ENCODE measurements around the gene RBMS3. TPM values are rescaled to one million over a fixed set of nuclear protein-coding genes. Genes with fewer than 3 reads are reported as not detected.
"Not testable (repeated sequence)": the region's sequence is repeated elsewhere in the genome, so short reads cannot be mapped to it uniquely, and the experiment has no call there.

The RBMS3 gene
- total RNA-seq, 1 experiment from 2014 or later, result not detected

GRCh38 chr3:29771602-29772001 lies 490.7 kb downstream of the RBMS3 start:
- no peak for DNase-seq (ENCODE audit: low spot score)

GRCh38 chr3:29772436-29772835 lies 491.6 kb downstream of the RBMS3 start:
- DNase-seq (ENCODE audit: low spot score), result no peak

GRCh38 chr3:29773481-29773880 lies 492.6 kb downstream of the RBMS3 start:
- no peak for DNase-seq (ENCODE audit: low spot score)

- no peak for DNase-seq (ENCODE audit: low spot score)
These were observed 494.5 kb downstream of the RBMS3 start for GRCh38 chr3:29775340-29775739.

GRCh38 chr3:29777869-29778268 lies 497.0 kb downstream of the RBMS3 start:
- DNase-seq (ENCODE audit: low spot score), result no peak

GRCh38 chr3:29789686-29790085 lies 508.8 kb downstream of the RBMS3 start:
- DNase-seq (ENCODE audit: low spot score), result no peak

GRCh38 chr3:29796808-29797207 lies 515.9 kb downstream of the RBMS3 start:
- DNase-seq (ENCODE audit: low spot score), result no peak

GRCh38 chr3:29802057-29802456 lies 521.2 kb downstream of the RBMS3 start:
- DNase-seq (ENCODE audit: low spot score), result no peak

GRCh38 chr3:29804044-29804443 lies 523.2 kb downstream of the RBMS3 start:
- no peak for DNase-seq (ENCODE audit: low spot score)

- DNase-seq (ENCODE audit: low spot score), result no peak
These were observed 524.9 kb downstream of the RBMS3 start for GRCh38 chr3:29805757-29806156.

- DNase-seq (ENCODE audit: low spot score), result not testable (repeated sequence)
These were observed 527.5 kb downstream of the RBMS3 start for GRCh38 chr3:29808324-29808723.

- no peak for DNase-seq (ENCODE audit: low spot score)
These were observed 541.2 kb downstream of the RBMS3 start for GRCh38 chr3:29822071-29822470.

GRCh38 chr3:29823233-29823632 lies 542.4 kb downstream of the RBMS3 start:
- DNase-seq (ENCODE audit: low spot score), result no peak

GRCh38 chr3:29826712-29827111 lies 545.8 kb downstream of the RBMS3 start:
- DNase-seq (ENCODE audit: low spot score), result no peak

- no peak for DNase-seq (ENCODE audit: low spot score)
These were observed 546.9 kb downstream of the RBMS3 start for GRCh38 chr3:29827756-29828155.

- DNase-seq (ENCODE audit: low spot score), result no peak
These were observed 548.5 kb downstream of the RBMS3 start for GRCh38 chr3:29829340-29829739.

GRCh38 chr3:29850641-29851040 lies 569.8 kb downstream of the RBMS3 start:
- peak; percentile 1 for DNase-seq (ENCODE audit: low spot score)

GRCh38 chr3:29852767-29853166 lies 571.9 kb downstream of the RBMS3 start:
- DNase-seq (ENCODE audit: low spot score), result no peak

- DNase-seq (ENCODE audit: low spot score), result no peak
These were observed 573.0 kb downstream of the RBMS3 start for GRCh38 chr3:29853841-29854397.

- DNase-seq (ENCODE audit: low spot score), result no peak
These were observed 574.0 kb downstream of the RBMS3 start for GRCh38 chr3:29854821-29855220.

GRCh38 chr3:29859726-29860270 lies 578.9 kb downstream of the RBMS3 start:
- no peak for DNase-seq (ENCODE audit: low spot score)

- DNase-seq (ENCODE audit: low spot score), result no peak
These were observed 583.9 kb downstream of the RBMS3 start for GRCh38 chr3:29864809-29865208.

GRCh38 chr3:29868543-29869101 lies 587.8 kb downstream of the RBMS3 start:
- no peak for DNase-seq (ENCODE audit: low spot score)

- no peak for DNase-seq (ENCODE audit: low spot score)
These were observed 589.3 kb downstream of the RBMS3 start for GRCh38 chr3:29870136-29870535.
